ENCODE results near the gene B4GALT6. TPM values are rescaled to one million over a fixed set of nuclear protein-coding genes. Genes with fewer than 3 reads are reported as not detected.

Gene B4GALT6
- total and polyA plus RNA-seq, 11 donors = 1.3 to 11.9 (median 5.6) TPM

DNA sequence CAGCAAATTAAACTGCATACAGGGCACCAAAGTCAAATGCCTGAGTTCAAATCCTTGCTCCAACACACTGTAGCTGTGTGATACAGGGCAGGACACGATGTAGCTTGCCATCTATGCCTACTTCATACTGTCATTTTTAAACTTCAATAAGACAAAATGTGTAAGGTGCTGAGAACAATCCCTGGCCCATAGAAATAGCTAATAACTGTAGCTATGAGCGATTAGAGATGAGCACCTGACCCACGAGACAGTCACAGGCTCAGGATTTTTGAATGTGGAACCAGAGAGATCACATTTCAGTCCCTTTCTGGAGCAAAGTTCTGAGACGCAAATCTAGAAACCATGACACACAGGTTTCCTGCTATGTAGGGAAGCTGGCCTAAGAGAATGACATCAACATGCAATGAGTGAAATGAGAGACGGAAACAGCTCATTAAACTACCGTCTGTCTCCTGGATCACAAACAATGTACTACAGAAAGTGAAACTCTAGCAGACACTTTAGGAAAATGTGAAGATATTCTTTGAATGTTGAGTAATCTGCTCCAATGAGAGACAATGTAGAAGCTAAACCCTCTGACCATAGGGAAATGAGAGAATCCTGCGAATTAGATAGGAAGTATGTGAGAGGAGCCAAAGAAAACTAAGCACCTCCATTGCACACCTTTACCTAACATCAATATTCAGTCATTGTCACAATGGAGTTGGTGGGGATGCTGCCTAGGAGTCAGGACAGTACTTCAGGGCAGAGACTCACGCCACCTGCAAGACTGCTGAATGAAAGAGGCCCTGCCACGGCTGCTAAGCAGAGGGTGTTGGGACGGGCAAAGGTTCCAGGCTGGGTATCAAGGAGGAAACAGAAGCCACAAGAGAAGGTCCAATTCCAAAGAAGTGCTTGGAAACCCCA is 25.5 kb downstream of the B4GALT6 start:
- Histone ChIP-seq H3K4me3 (no peak overlapping the region), H3K9me3 (no peaks in the 10 kb centered on the region), H3K27ac (peak overlapping the region in 1 of 12 donors; percentile 3), H3K36me3 (no peaks in the 10 kb centered on the region), H3K27me3 (no peaks in the 10 kb centered on the region), H3K4me1 (peaks cover 0 to 14% (median 0%) of the 10 kb centered on the region in 12 donors)
- DNase-seq (no peak), ATAC-seq (peak in 1 of 4 donors; percentile 74)
- TF ChIP-seq POLR2A (IDR thresholded peaks at IDR 0.05) = no peak
- TF ChIP-seq, protein P1, sequence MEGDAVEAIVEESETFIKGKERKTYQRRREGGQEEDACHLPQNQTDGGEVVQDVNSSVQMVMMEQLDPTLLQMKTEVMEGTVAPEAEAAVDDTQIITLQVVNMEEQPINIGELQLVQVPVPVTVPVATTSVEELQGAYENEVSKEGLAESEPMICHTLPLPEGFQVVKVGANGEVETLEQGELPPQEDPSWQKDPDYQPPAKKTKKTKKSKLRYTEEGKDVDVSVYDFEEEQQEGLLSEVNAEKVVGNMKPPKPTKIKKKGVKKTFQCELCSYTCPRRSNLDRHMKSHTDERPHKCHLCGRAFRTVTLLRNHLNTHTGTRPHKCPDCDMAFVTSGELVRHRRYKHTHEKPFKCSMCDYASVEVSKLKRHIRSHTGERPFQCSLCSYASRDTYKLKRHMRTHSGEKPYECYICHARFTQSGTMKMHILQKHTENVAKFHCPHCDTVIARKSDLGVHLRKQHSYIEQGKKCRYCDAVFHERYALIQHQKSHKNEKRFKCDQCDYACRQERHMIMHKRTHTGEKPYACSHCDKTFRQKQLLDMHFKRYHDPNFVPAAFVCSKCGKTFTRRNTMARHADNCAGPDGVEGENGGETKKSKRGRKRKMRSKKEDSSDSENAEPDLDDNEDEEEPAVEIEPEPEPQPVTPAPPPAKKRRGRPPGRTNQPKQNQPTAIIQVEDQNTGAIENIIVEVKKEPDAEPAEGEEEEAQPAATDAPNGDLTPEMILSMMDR (IDR thresholded peaks at IDR 0.05) = no peak
- intact Hi-C loops (cut with DNase I) = loop anchor here in 1 of 10 donors (10.0 kb wide), 1 partner anchor 64 kb away; the partner anchor contains the start of gene TTR
- WGBS, 4 donors = 68 to 74% (median 70%) methylated on average over 10 of the region's 10 CpGs

DNA sequence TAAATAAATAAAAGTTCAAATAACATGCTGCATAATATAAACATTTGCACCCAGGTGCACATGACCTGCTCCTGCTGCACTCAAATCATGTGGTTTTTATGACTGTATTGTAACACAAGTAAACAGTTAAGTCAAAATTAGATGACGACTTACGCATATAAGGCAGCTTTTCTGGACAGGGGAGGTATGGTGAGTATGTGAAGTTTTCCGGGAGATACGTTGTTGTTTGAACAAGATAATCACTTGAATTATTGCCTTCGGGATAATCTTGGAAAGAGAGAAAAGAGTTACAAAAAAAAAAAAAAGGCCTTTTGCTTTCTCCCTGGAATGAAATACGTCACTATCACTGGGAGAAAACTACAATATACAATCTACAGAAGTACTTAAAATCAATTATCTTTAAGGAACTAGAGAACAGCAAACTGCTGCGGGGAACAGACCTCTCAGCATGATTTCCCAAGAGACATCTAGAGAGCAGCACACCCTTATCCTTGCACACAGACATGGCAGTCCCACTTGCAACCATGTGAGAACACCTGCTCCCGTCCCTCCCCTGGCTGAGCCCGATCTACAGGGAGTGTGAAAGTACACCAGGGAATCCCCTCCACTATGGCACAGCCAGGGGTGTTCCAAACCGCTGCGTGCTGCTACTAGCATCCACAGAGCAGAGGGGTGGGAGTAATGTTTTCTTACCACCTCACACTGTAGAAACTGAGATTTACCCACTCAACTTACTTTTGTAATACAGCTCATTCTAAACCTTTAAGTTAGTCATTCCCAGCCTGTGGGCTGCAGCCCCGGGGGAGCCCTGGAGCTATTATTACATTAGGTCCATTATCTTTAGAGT is 26.3 kb downstream of the B4GALT6 start:
- H3K27ac ChIP-seq = peak overlapping the region in 1 of 12 donors; percentile 3
- WGBS, 4 donors = 79 to 85% (median 82%) methylated on average over 12 of the region's 12 CpGs
- DNase-seq (no peak), ATAC-seq (no peak)
- intact Hi-C loops (cut with DNase I) = loop anchor here in 1 of 10 donors (10.0 kb wide), 1 partner anchor 63 kb away; the partner anchor contains the start of gene TTR
- H3K36me3 ChIP-seq = no peaks in the 10 kb centered on the region
- H3K27me3 ChIP-seq = no peaks in the 10 kb centered on the region
- TF ChIP-seq, protein P1 (IDR thresholded peaks at IDR 0.05) = no peak
- no peak for TF ChIP-seq POLR2A (IDR thresholded peaks at IDR 0.05)
- H3K4me1 ChIP-seq = peaks cover 0 to 14% (median 0%) of the 10 kb centered on the region in 12 donors
- no peaks in the 10 kb centered on the region for H3K9me3 ChIP-seq
- no peak overlapping the region for H3K4me3 ChIP-seq

DNA sequence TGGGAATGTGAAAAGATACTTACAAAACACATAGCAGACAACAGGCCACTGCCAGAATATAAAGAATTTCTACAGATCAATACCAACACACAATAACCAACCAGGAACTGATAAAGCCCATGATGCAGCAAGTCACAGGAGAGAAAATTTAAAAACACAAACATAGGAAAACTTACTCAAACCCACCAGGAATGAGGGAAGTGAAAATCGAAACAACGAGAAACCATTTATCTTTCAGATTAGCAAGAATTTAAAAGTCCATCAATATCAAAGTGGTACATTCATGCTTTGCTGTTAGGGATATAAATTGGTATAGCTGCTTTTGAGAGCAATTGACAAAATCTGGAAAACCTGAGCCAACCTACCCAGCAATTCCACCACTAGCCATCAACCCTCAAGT is 27.6 kb downstream of the B4GALT6 start:
- intact Hi-C loops (cut with DNase I) = loop anchor here in 1 of 10 donors (10.0 kb wide), 1 partner anchor 62 kb away; the partner anchor contains the start of gene TTR
- Histone ChIP-seq H3K4me3 (no peak overlapping the region), H3K27me3 (no peaks in the 10 kb centered on the region), H3K36me3 (no peaks in the 10 kb centered on the region), H3K4me1 (peaks cover 0 to 14% (median 0%) of the 10 kb centered on the region in 12 donors), H3K27ac (no peak overlapping the region), H3K9me3 (no peaks in the 10 kb centered on the region)
- 94 to 97% (median 95%) methylated on average over 2 of the region's 2 CpGs for WGBS, 4 donors
- ATAC-seq = no peak
- TF ChIP-seq POLR2A (IDR thresholded peaks at IDR 0.05) = no peak
- TF ChIP-seq, protein P1 (IDR thresholded peaks at IDR 0.05) = no peak
- DNase-seq = no peak
